PC-9 (cell line): Measurements from ENCODE around the gene OLFML1. TPM values are rescaled to one million over a fixed set of nuclear protein-coding genes. Genes with fewer than 3 reads are reported as not detected.
A peak's percentile ranks its signal among the peaks of the same experiment; 100 is the strongest.

Source experiments
- BruUV-seq: library from RNA; stranded (reverse); fragments of 400-500 nt; replicated peaks from 2 replicates; lab custom pipeline; 2021; lab: Mats Ljungman, UMichigan
- CTCF ChIA-PET: fragments of 300-600 bp; sonication (Branson Sonifier 250); formaldehyde crosslinking; loops from one replicate; lab custom pipeline; 2022; ENCODE audit warnings: antibody characterized with exemption; lab: Charles Lee
- POLR2A ChIA-PET: fragments of 300-600 bp; sonication (Branson Sonifier 250); formaldehyde crosslinking; loops from one replicate; lab custom pipeline; 2022; ENCODE audit warnings: antibody characterized with exemption; ENCODE audit not compliant: unreplicated experiment; lab: Charles Lee
- DNase-seq, 2 experiments: peaks; one replicate each; pipeline versions ENCODE4 v3.0.0 to v3.0.0-alpha.2; 2015 to 2022; ENCODE audit warnings: mixed read lengths in 1 of 2
- H2AFZ ChIP-seq: fragments of 200-600 bp; sonication (generic); 2 replicates; pipeline ENCODE4 v1.8.1; 2017; ENCODE audit warnings: antibody characterized with exemption
- H3F3A ChIP-seq: fragments of 200-600 bp; sonication (generic); 2 replicates; pipeline ENCODE4 v1.8.1; 2017; ENCODE audit warnings: antibody characterized with exemption, mild to moderate bottlenecking, low read depth; ENCODE audit not compliant: insufficient read depth
- H3K27ac ChIP-seq: fragments of 200-600 bp; sonication (generic); 2 replicates; pipeline ENCODE4 v1.6.1; 2016; ENCODE audit warnings: mixed run types
- H3K27me3 ChIP-seq: fragments of 200-600 bp; sonication (generic); 2 replicates; pipeline ENCODE4 v1.6.1; 2016; ENCODE audit warnings: low read depth, mixed run types; ENCODE audit not compliant: insufficient read depth
- H3K36me3 ChIP-seq: fragments of 200-600 bp; sonication (generic); 2 replicates; pipeline ENCODE4 v1.6.1; 2016; ENCODE audit warnings: low read depth, mixed run types
- H3K4me1 ChIP-seq: fragments of 200-600 bp; sonication (generic); replicated peaks from 2 replicates; pipeline ENCODE4 v1.6.1; 2016; ENCODE audit warnings: mixed run types; ENCODE audit not compliant: insufficient read depth
- H3K4me2 ChIP-seq: fragments of 200-600 bp; sonication (generic); 2 replicates; pipeline ENCODE4 v1.6.1; 2017; ENCODE audit warnings: mixed run types
- H3K4me3 ChIP-seq: fragments of 200-600 bp; sonication (generic); 2 replicates; pipeline ENCODE4 v1.6.1; 2016; ENCODE audit warnings: mixed run types
- H3K79me2 ChIP-seq: fragments of 200-600 bp; sonication (generic); 2 replicates; pipeline ENCODE4 v1.6.1; 2017; ENCODE audit warnings: low read depth, mixed run types
- H3K9me2 ChIP-seq: fragments of 200-600 bp; sonication (generic); 2 replicates; pipeline ENCODE4 v1.8.1; 2017; ENCODE audit warnings: mild to moderate bottlenecking; ENCODE audit not compliant: insufficient read depth
- H3K9me3 ChIP-seq: fragments of 200-600 bp; sonication (generic); 2 replicates; pipeline ENCODE4 v1.8.1; 2016; ENCODE audit warnings: low read depth; ENCODE audit not compliant: insufficient read depth
- H4K20me1 ChIP-seq: fragments of 200-600 bp; sonication (generic); 2 replicates; pipeline ENCODE4 v1.8.1; 2017; ENCODE audit not compliant: insufficient read depth
- CTCF ChIP-seq: fragments of 200-600 bp; sonication (generic); conservative IDR thresholded peaks from 2 replicates; pipeline ENCODE4 v1.6.1; 2017; ENCODE audit warnings: mixed run types, antibody characterized with exemption, mild to moderate bottlenecking, moderate library complexity
- EZH2 ChIP-seq: fragments of 200-600 bp; sonication (generic); IDR thresholded peaks from 2 replicates; pipeline ENCODE4 v1.8.0; 2017; ENCODE audit warnings: antibody characterized with exemption, low read depth
- intact Hi-C: fragments of 100-400 bp; cut with micrococcal nuclease; formaldehyde crosslinking; loops from one replicate; pipeline ENCODE4 v1.10.0; 2022; ENCODE audit not compliant: unreplicated experiment
- total RNA-seq: library from RNA; stranded (reverse); gene quantifications from 2 replicates; pipeline ENCODE4 v1.2.3, GENCODE V29; 2021

Gene OLFML1
- total RNA-seq, 1 experiment from 2014 or later = not detected

DNA sequence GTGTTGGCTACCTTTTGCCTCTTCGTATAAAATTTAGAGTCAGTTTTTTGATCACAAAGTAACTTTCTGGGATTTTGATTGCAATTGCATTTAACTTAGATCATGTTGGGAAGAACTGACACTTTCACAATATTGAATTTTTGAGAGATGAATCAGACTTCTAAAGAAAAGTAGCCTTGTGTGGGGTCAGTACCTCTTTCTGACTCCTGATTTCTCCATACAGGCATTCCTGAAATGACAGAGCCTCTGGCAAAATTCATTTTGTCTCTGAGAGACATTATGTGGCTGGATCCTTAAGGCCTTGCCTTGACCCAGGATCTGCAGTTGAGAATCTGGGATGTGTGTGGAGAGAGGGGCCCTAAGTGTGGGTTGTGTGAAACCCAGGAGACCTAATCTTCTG is 66.3 kb downstream of the OLFML1 start:
- no peaks in the 10 kb centered on the region for H3K9me3 ChIP-seq
- no peaks in the 10 kb centered on the region for H3K79me2 ChIP-seq
- H3K9me2 ChIP-seq = no peaks in the 10 kb centered on the region
- peak in 1 of 2 experiments; percentile 77 for DNase-seq
- no peak overlapping the region for H3K4me3 ChIP-seq
- no peak overlapping the region for H2AFZ ChIP-seq
- H3K4me1 ChIP-seq = peaks cover 11% of the 10 kb centered on the region
- TF ChIP-seq CTCF (no peak), EZH2 (no peak)
- no peaks in the 10 kb centered on the region for H3K27me3 ChIP-seq
- no peaks in the 10 kb centered on the region for H4K20me1 ChIP-seq
- no TSS peak for BruUV-seq
- ChIA-PET CTCF (no interaction called here), POLR2A (no interaction called here)
- no peaks in the 10 kb centered on the region for H3F3A ChIP-seq
- no peak overlapping the region for H3K27ac ChIP-seq
- no peaks in the 10 kb centered on the region for H3K36me3 ChIP-seq
- intact Hi-C loops = no loop called here
- peak overlapping the region; percentile 32 for H3K4me2 ChIP-seq

DNA sequence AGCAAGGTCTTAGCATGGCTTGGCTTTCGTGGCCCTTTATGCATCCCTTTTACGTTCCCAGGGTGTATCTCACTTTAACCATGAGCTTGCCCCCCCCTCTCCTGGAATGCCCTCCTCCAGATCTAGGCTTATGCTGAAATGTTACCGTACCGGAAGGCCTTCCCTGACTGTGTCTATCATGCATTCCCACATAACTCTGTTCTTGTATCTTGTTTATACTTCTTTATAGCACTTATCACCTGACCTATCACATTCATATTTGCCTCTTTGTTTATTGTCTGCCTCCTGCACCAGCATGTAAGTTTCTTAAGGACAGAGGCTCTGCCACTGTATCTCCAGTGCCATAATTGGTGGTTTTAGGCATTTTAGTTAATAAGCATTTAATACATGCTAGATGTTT is 67.4 kb downstream of the OLFML1 start:
- H3K4me1 ChIP-seq = peaks cover 11% of the 10 kb centered on the region
- no peaks in the 10 kb centered on the region for H4K20me1 ChIP-seq
- no peak overlapping the region for H3K4me2 ChIP-seq
- CTCF ChIA-PET = no interaction called here
- H3K36me3 ChIP-seq = no peaks in the 10 kb centered on the region
- no peak overlapping the region for H2AFZ ChIP-seq
- H3K79me2 ChIP-seq = no peaks in the 10 kb centered on the region
- no peaks in the 10 kb centered on the region for H3F3A ChIP-seq
- H3K27me3 ChIP-seq = no peaks in the 10 kb centered on the region
- intact Hi-C loops = no loop called here
- BruUV-seq = no TSS peak
- no peak overlapping the region for H3K4me3 ChIP-seq
- no peak overlapping the region for H3K27ac ChIP-seq
- H3K9me3 ChIP-seq = no peaks in the 10 kb centered on the region
- POLR2A ChIA-PET = no interaction called here
- DNase-seq = no peak
- TF ChIP-seq EZH2 (no peak), CTCF (no peak)
- H3K9me2 ChIP-seq = no peaks in the 10 kb centered on the region

GRCh38 chr11:7555052-7555699 is 69.9 kb downstream of the OLFML1 start:
- H3K9me3 ChIP-seq = no peaks in the 10 kb centered on the region
- no peaks in the 10 kb centered on the region for H3K36me3 ChIP-seq
- BruUV-seq = no TSS peak
- intact Hi-C loops = no loop called here
- no peak overlapping the region for H3K27ac ChIP-seq
- no peaks in the 10 kb centered on the region for H3K27me3 ChIP-seq
- no peaks in the 10 kb centered on the region for H3K79me2 ChIP-seq
- no peak overlapping the region for H3K4me3 ChIP-seq
- H3F3A ChIP-seq = no peaks in the 10 kb centered on the region
- no peak for DNase-seq
- POLR2A ChIA-PET = no interaction called here
- TF ChIP-seq CTCF = no peak
- no peak for TF ChIP-seq EZH2
- no peak overlapping the region for H2AFZ ChIP-seq
- no peaks in the 10 kb centered on the region for H3K9me2 ChIP-seq
- H4K20me1 ChIP-seq = no peaks in the 10 kb centered on the region
- CTCF ChIA-PET = no interaction called here
- H3K4me1 ChIP-seq = peaks cover 11% of the 10 kb centered on the region
- no peak overlapping the region for H3K4me2 ChIP-seq
